SK-N-SH treated with all-trans-retinoic acid at 6 μM for 48 hours (cell line): ENCODE results near the gene PROZ.

Source experiments
- CSDC2 ChIP-seq: fragments of 250-450 bp; sonication (Bioruptor Pico); IDR thresholded peaks from 2 replicates; pipeline ENCODE4 v1.5.0; 2020; ENCODE audit warnings: mild to moderate bottlenecking, moderate library complexity
- CSRNP3 ChIP-seq: fragments of 250-450 bp; sonication (Bioruptor Pico); IDR thresholded peaks from 2 replicates; pipeline ENCODE4 v1.5.1; 2021; ENCODE audit warnings: mild to moderate bottlenecking, moderate library complexity
- PATZ1 ChIP-seq: fragments of 250-450 bp; sonication (Bioruptor Pico); IDR thresholded peaks from 2 replicates; pipeline ENCODE4 v1.8.0; 2020; ENCODE audit warnings: mild to moderate bottlenecking, moderate library complexity, borderline replicate concordance
- POU6F1 ChIP-seq: fragments of 250-450 bp; sonication (Bioruptor Pico); IDR thresholded peaks from 2 replicates; pipeline ENCODE4 v1.8.0; 2021; ENCODE audit warnings: low read depth, mild to moderate bottlenecking, moderate library complexity, borderline replicate concordance
- RARB ChIP-seq: fragments of 250-450 bp; sonication (Bioruptor Pico); IDR thresholded peaks from 2 replicates; pipeline ENCODE4 v1.8.0; 2021; ENCODE audit warnings: mild to moderate bottlenecking, moderate library complexity
- TOX ChIP-seq: fragments of 250-450 bp; sonication (Bioruptor Pico); IDR thresholded peaks from 2 replicates; pipeline ENCODE4 v1.8.0; 2021; ENCODE audit warnings: mild to moderate bottlenecking, moderate library complexity, borderline replicate concordance
- ZNF565 ChIP-seq: fragments of 450-650 bp; formaldehyde crosslinking; conservative IDR thresholded peaks from 2 replicates; pipeline ENCODE4 v1.5.0; 2020; ENCODE audit warnings: low read depth, mild to moderate bottlenecking, moderate library complexity
- ZNF8 ChIP-seq: fragments of 450-650 bp; formaldehyde crosslinking; IDR thresholded peaks from 2 replicates; pipeline ENCODE4 v1.5.0; 2020; ENCODE audit warnings: mild to moderate bottlenecking, moderate library complexity

GRCh38 chr13:113129480-113129879 lies 29.0 kb upstream of the PROZ start:
- no peak for TF ChIP-seq CSRNP3 (CRISPR knock-in tag)
- no peak for TF ChIP-seq PATZ1 (CRISPR knock-in tag)
- TF ChIP-seq TOX (CRISPR knock-in tag) = no peak
- TF ChIP-seq ZNF565 (CRISPR knock-in tag) = no peak
- TF ChIP-seq CSDC2 (CRISPR knock-in tag) = no peak
- TF ChIP-seq ZNF8 = no peak
- no peak for TF ChIP-seq RARB (CRISPR knock-in tag)
- no peak for TF ChIP-seq POU6F1 (CRISPR knock-in tag)
